BE2C (cell line): ENCODE results near the gene ADD2.
A peak's percentile ranks its signal among the peaks of the same experiment; 100 is the strongest.

Source experiments
- DNase-seq: peaks from one replicate; pipeline ENCODE4 v3.0.0-alpha.2; 2020
- H3K27me3 ChIP-seq: fragments of 250-450 bp; sonication (Bioruptor Pico); 2 replicates; pipeline ENCODE4 v1.5.1; 2020; ENCODE audit warnings: mild to moderate bottlenecking
- H3K36me3 ChIP-seq: fragments of 250-450 bp; sonication (Bioruptor Pico); 2 replicates; pipeline ENCODE4 v1.5.1; 2020; ENCODE audit warnings: mild to moderate bottlenecking
- H3K4me1 ChIP-seq: fragments of 250-450 bp; sonication (Bioruptor Pico); 2 replicates; pipeline ENCODE4 v1.5.1; 2020
- H3K4me3 ChIP-seq: 2 replicates; pipeline ENCODE4 v1.5.1; 2011; ENCODE audit warnings: low read depth, low read length
- H3K9me3 ChIP-seq: fragments of 250-450 bp; sonication (Bioruptor Pico); 2 replicates; pipeline ENCODE4 v1.5.1; 2020
- TF ChIP-seq, protein P1 (sequence below): IDR thresholded peaks from 2 replicates; pipeline ENCODE4 v1.5.1; 2012; ENCODE audit warnings: mild to moderate bottlenecking, low read depth, low read length

Gene ADD2

DNA sequence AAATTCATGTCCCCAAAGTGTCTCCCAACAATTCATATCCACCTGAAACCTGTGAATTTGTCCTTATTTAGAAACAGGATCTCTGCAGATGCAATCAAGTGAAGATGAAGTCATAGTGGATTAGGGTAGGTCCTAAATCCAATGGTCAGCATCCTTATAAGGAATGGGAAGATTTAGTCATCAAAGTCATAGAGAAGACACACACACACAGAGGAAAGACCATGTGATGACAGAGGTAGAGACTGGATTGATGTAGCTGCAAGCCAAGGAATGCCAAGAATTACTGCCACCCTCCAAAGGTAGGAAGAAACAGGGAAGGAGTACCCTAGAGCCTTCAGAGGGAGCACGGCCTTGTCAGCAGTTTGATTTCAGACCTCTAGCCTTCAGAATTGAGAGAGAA lies 17.7 kb downstream of the ADD2 start:
- TF ChIP-seq, protein P1, sequence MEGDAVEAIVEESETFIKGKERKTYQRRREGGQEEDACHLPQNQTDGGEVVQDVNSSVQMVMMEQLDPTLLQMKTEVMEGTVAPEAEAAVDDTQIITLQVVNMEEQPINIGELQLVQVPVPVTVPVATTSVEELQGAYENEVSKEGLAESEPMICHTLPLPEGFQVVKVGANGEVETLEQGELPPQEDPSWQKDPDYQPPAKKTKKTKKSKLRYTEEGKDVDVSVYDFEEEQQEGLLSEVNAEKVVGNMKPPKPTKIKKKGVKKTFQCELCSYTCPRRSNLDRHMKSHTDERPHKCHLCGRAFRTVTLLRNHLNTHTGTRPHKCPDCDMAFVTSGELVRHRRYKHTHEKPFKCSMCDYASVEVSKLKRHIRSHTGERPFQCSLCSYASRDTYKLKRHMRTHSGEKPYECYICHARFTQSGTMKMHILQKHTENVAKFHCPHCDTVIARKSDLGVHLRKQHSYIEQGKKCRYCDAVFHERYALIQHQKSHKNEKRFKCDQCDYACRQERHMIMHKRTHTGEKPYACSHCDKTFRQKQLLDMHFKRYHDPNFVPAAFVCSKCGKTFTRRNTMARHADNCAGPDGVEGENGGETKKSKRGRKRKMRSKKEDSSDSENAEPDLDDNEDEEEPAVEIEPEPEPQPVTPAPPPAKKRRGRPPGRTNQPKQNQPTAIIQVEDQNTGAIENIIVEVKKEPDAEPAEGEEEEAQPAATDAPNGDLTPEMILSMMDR = no peak
- H3K4me1 ChIP-seq = no peaks in the 10 kb centered on the region
- DNase-seq = no peak
- H3K27me3 ChIP-seq = no peaks in the 10 kb centered on the region
- no peaks in the 10 kb centered on the region for H3K36me3 ChIP-seq
- H3K9me3 ChIP-seq = no peaks in the 10 kb centered on the region
- H3K4me3 ChIP-seq = no peak overlapping the region

DNA sequence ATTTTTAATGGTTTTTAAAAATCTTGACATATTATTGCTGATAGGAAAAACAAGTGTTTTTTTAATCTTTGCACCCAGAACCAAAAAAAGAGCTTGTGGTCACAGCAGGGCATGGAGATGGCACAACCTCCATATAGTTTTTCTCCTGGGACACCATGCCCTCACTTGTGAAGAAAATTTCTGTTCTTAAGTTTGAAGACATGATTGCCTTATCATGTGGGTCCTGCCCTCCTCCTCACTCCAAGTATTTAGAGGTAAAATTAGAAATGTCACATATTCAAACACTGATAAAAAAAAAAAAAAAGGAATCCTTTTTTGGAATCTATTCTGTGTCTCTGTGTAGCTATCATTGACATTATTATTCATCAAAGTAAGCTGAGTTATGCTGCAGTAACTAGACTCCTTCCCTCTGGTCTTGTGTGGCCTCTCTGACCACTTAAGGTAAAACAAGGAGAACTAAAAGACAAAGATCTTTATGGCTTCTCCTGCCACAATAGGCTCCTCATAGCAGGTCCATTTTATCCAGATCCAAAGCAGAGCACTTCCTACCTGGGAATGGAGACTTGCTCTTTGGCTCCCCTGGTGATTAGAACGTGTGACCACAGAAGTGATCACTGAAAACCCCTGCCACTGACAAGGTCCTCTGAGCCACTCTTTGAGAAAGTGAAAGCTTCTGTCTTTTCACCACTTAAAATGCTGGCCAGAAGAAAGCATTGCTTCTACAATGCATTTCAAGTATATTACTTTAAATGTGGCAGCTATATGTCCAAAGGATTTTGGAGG lies 19.8 kb downstream of the ADD2 start:
- TF ChIP-seq, protein P1 = peak; percentile 15; the same call in 1 of the 2 replicates
- Histone ChIP-seq H3K4me3 (no peak overlapping the region), H3K36me3 (no peaks in the 10 kb centered on the region), H3K9me3 (no peaks in the 10 kb centered on the region), H3K4me1 (no peaks in the 10 kb centered on the region), H3K27me3 (no peaks in the 10 kb centered on the region)
- DNase-seq = no peak

DNA sequence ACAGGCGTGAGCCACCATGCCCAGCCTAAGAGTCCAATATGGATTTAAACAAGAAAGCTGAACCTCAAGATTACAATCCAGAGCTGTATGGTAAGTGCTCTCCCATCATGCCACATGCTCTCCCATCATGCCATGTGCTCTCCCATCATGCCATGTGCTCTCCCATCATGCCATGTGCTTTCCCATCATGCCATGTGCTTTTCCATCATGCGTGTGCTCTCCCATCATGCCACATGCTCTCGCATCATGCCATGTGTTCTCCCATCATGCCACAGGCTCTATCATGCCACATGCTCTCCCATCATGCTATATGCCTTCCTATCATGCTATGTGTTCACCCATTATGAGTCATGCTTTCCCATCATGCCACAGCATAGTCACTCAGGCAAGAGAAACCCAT lies 20.7 kb downstream of the ADD2 start:
- Histone ChIP-seq H3K36me3 (no peaks in the 10 kb centered on the region), H3K27me3 (no peaks in the 10 kb centered on the region), H3K4me1 (no peaks in the 10 kb centered on the region), H3K4me3 (no peak overlapping the region), H3K9me3 (no peaks in the 10 kb centered on the region)
- TF ChIP-seq, protein P1 = no peak
- no peak for DNase-seq

DNA sequence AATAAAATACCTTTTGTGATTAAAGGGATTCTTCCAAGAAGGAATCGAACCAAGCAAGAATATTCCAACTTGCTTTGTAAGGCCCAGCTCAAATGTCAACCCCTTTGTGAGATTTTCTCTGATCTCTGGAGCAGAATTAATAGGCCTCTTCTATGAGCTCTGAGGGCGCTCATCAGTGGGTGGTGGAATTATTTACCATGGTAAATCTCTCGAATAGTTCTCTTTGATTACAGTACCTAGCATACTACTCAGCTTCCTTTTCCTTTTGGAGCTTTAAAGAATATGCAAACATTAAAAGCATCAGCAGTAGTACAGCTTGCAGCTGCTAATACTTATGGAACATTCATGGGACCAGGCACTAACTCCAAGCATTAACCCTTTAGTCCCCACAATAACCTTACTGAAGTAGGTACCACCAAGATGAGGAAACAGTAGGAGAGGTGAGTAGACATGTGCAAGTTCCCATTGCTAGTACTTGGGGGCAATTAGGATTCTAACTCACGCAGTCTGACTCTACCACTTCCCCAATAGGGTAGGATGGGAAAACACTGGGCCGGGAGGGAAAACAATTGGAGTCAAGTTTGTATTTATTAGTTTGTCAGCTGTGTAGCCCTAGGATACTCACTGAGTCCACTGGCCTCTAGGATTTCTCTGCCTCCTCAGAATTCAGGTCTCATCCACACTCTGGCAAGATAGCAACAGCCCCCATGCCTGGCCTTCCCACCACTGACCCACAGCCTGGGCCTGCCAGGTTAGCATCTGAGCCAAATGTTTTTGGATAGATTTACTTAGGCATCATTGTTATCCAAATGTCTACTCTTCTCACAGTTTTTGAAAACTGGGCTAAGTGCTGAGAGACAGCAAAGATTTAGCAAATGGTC lies 21.7 kb downstream of the ADD2 start:
- TF ChIP-seq, protein P1 = no peak
- Histone ChIP-seq H3K4me1 (no peaks in the 10 kb centered on the region), H3K4me3 (no peak overlapping the region), H3K36me3 (no peaks in the 10 kb centered on the region), H3K9me3 (no peaks in the 10 kb centered on the region), H3K27me3 (no peaks in the 10 kb centered on the region)
- DNase-seq = no peak

DNA sequence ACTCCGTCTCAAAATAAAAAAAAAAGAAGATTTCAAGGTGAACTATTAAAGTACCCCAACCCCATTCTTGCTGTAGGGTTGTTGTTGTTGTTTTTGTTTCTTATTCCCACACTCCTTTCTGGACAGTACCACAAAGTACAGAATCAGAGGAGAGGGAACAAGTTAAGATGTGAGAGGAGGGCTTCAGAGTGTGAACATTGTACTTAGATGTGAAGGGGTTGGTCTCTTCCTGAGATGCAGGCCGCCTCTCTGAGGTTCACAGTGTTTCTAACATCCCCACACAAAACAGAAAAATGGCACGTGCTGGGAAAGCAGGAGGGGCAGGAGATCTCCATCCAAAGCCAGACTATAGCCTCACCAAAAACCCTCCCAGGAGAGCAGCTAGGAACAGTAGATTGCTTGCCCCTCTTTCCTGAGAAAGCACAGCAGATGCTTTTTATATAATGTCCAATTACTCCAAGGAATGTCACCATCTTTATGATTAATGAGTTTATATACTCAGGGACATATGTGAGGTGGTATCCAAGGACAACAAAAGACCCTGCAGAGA lies 22.6 kb downstream of the ADD2 start:
- Histone ChIP-seq H3K9me3 (no peaks in the 10 kb centered on the region), H3K27me3 (no peaks in the 10 kb centered on the region), H3K4me1 (no peaks in the 10 kb centered on the region), H3K4me3 (no peak overlapping the region), H3K36me3 (no peaks in the 10 kb centered on the region)
- TF ChIP-seq, protein P1 = no peak
- no peak for DNase-seq
